Stomach (tissue), 9 donors: ENCODE data around the gene KCND2. TPM values are rescaled to one million over a fixed set of nuclear protein-coding genes. Genes with fewer than 3 reads are reported as not detected.
A peak's percentile ranks its signal among the peaks of the same experiment; 100 is the strongest.

Experiments used
- DNase-seq, 2 donors: peaks; one replicate each; pipeline versions ENCODE4 v3.0.0 to v3.0.0-alpha.2; 2013 to 2019
- H3K27ac ChIP-seq, 5 donors: fragments of 200-600 bp in 4 of 5; sonication (generic) in 4 of 5; one replicate each; pipeline ENCODE4 v1.5.1; 2013 to 2019; ENCODE audit warnings: mild to moderate bottlenecking in 1 of 5, moderate library complexity in 1 of 5
- H3K27me3 ChIP-seq, 3 donors: fragments of 200-600 bp; sonication (generic); one replicate each; pipeline ENCODE4 v1.5.1; 2017 to 2019; ENCODE audit warnings: mixed run types in 1 of 3
- H3K36me3 ChIP-seq, 4 donors: fragments of 200-600 bp; sonication (generic); 1 replicate in 3 of 4; 2 replicates in 1 of 4; pipeline ENCODE4 v1.5.1; 2016 to 2019
- H3K4me1 ChIP-seq, 4 donors: fragments of 200-600 bp; sonication (generic); one replicate each; pipeline ENCODE4 v1.5.1; 2016 to 2019
- H3K4me3 ChIP-seq, 4 donors: fragments of 200-600 bp; sonication (generic) in 3 of 4; one replicate each; pipeline ENCODE4 v1.5.1; 2016 to 2019; ENCODE audit warnings: mild to moderate bottlenecking in 1 of 4
- H3K9me3 ChIP-seq, 4 donors: fragments of 200-600 bp; sonication (generic); one replicate each; pipeline ENCODE4 v1.5.1; 2016 to 2019
- CTCF ChIP-seq, 7 experiments: fragments of 450-650 bp in 4 of 7; fragments of 200-600 bp in 3 of 7; sonication (generic) in 3 of 7; IDR thresholded peaks; one replicate each; pipeline ENCODE4 v1.5.1; 2016 to 2019; ENCODE audit warnings: antibody characterized with exemption in 7 of 7, control low read depth in 2 of 7, mild to moderate bottlenecking in 1 of 7
- EP300 ChIP-seq: sonication (generic); formaldehyde crosslinking; IDR thresholded peaks from one replicate; pipeline ENCODE4 v1.6.1; 2017; ENCODE audit warnings: antibody characterized with exemption
- POLR2A ChIP-seq, 4 donors: fragments of 450-650 bp; IDR thresholded peaks; one replicate each; pipeline ENCODE4 v1.6.1; 2016; ENCODE audit warnings: antibody characterized with exemption in 4 of 4, control low read depth in 2 of 4, mild to moderate bottlenecking in 1 of 4, moderate library complexity in 1 of 4
- POLR2AphosphoS5 ChIP-seq, 3 donors: sonication (generic); formaldehyde crosslinking; IDR thresholded peaks; one replicate each; pipeline ENCODE4 v1.6.1; 2016; ENCODE audit warnings: antibody characterized with exemption in 3 of 3
- WGBS, 5 donors: extraction: QIAGEN DNeasy Blood & Tissue Kit in 3 of 5; methylation state at CpG; one replicate each; pipeline versions ENCODE4 v1.1.5 to v1.1.7; 2013 to 2018; 5-methylcytosine and 5-hydroxymethylcytosine counted together
- intact Hi-C: fragments of 100-400 bp; cut with DNase I; formaldehyde crosslinking; loops from one replicate; pipeline ENCODE4 v1.15.1; 2023; ENCODE audit warnings: low total_unique reads
- polyA plus RNA-seq, 3 donors: library from polyadenylated mRNA; stranded (reverse); fragments of 200-250 nt; gene quantifications; one replicate each; pipeline ENCODE4 v1.2.3, GENCODE V29; 2013
- total RNA-seq, 5 donors: library from RNA; depleted of rRNA; stranded (reverse); fragments of >200 nt; gene quantifications; one replicate each; pipeline versions ENCODE4 v1.1.0 to v1.2.3, GENCODE V29; 2014 to 2016
- donor health status: healthy with polysubstance abuse.
- donor health status: Bipolar disorder and iron deficiency.
- donor health status: healthy.

KCND2 gene
- total and polyA plus RNA-seq, 8 donors = 0.06 to 1.3 (median 0.31) TPM; not detected in 5

GRCh38 chr7:120259386-120259785 is 13.6 kb upstream of the KCND2 start:
- H3K27ac ChIP-seq = no peak overlapping the region
- H3K4me3 ChIP-seq = no peak overlapping the region
- 69 to 83% (median 83%) methylated on average over 2 of the region's 2 CpGs for WGBS, 5 donors
- no peaks in the 10 kb centered on the region for H3K36me3 ChIP-seq
- intact Hi-C loops = no loop called here
- TF ChIP-seq CTCF (IDR thresholded peaks at IDR 0.05) (no peak), EP300 (no peak), POLR2AphosphoS5 (IDR thresholded peaks at IDR 0.05) (no peak), POLR2A (IDR thresholded peaks at IDR 0.05) (no peak)
- H3K9me3 ChIP-seq = peaks cover 0 to 18% (median 6%) of the 10 kb centered on the region in 4 donors
- no peaks in the 10 kb centered on the region for H3K4me1 ChIP-seq
- H3K27me3 ChIP-seq = no peaks in the 10 kb centered on the region
- DNase-seq = no peak

GRCh38 chr7:120260111-120260510 is 12.9 kb upstream of the KCND2 start:
- TF ChIP-seq EP300 = no peak
- no peak for TF ChIP-seq POLR2A (IDR thresholded peaks at IDR 0.05)
- no peak for TF ChIP-seq POLR2AphosphoS5 (IDR thresholded peaks at IDR 0.05)
- no peak for TF ChIP-seq CTCF (IDR thresholded peaks at IDR 0.05)
- 28 to 51% (median 45%) methylated on average over 1 of the region's 1 CpG for WGBS, 5 donors
- no peaks in the 10 kb centered on the region for H3K36me3 ChIP-seq
- peaks cover 0 to 18% (median 6%) of the 10 kb centered on the region in 4 donors for H3K9me3 ChIP-seq
- H3K27me3 ChIP-seq = no peaks in the 10 kb centered on the region
- DNase-seq = no peak
- intact Hi-C loops = no loop called here
- H3K4me1 ChIP-seq = no peaks in the 10 kb centered on the region
- H3K4me3 ChIP-seq = no peak overlapping the region
- H3K27ac ChIP-seq = no peak overlapping the region

- no peak overlapping the region for H3K27ac ChIP-seq
- peaks cover 4 to 18% (median 13%) of the 10 kb centered on the region in 4 donors for H3K4me1 ChIP-seq
- H3K9me3 ChIP-seq = no peaks in the 10 kb centered on the region
- intact Hi-C loops = no loop called here
- H3K27me3 ChIP-seq = peaks cover 0 to 39% (median 14%) of the 10 kb centered on the region in 3 donors
- 1 to 5% (median 2%) methylated on average over 17 of the region's 17 CpGs for WGBS, 5 donors
- H3K4me3 ChIP-seq = peak overlapping the region; percentile 37 to 58 (median 46)
- DNase-seq = peak in 1 of 2 donors; percentile 62
- TF ChIP-seq POLR2AphosphoS5 (IDR thresholded peaks at IDR 0.05) (no peak), POLR2A (IDR thresholded peaks at IDR 0.05) (no peak), EP300 (no peak), CTCF (IDR thresholded peaks at IDR 0.05) (peak in 5 of 7 experiments; percentile 9 to 48 (median 24))
- H3K36me3 ChIP-seq = no peaks in the 10 kb centered on the region
These were observed 714 bp upstream of the KCND2 start for GRCh38 chr7:120272261-120272660.

- peak in 1 of 2 donors; percentile 75 for DNase-seq
- intact Hi-C loops = no loop called here
- no peaks in the 10 kb centered on the region for H3K36me3 ChIP-seq
- peaks cover 4 to 18% (median 13%) of the 10 kb centered on the region in 4 donors for H3K4me1 ChIP-seq
- H3K27me3 ChIP-seq = peaks cover 0 to 39% (median 14%) of the 10 kb centered on the region in 3 donors
- WGBS, 5 donors = 0 to 6% (median 1%) methylated on average over 26 to 38 of the region's 38 CpGs
- H3K4me3 ChIP-seq = peak overlapping the region; percentile 37 to 58 (median 46)
- no peak for TF ChIP-seq POLR2A (IDR thresholded peaks at IDR 0.05)
- no peak for TF ChIP-seq EP300
- no peak for TF ChIP-seq POLR2AphosphoS5 (IDR thresholded peaks at IDR 0.05)
- no peak overlapping the region for H3K27ac ChIP-seq
- H3K9me3 ChIP-seq = no peaks in the 10 kb centered on the region
These were observed 551 bp downstream of the KCND2 start for GRCh38 chr7:120273476-120273975.

GRCh38 chr7:120274482-120274881 is 1.5 kb downstream of the KCND2 start:
- Histone ChIP-seq H3K9me3 (no peaks in the 10 kb centered on the region), H3K4me1 (peaks cover 4 to 18% (median 13%) of the 10 kb centered on the region in 4 donors), H3K36me3 (no peaks in the 10 kb centered on the region), H3K27me3 (peaks cover 0 to 36% (median 14%) of the 10 kb centered on the region in 3 donors), H3K4me3 (no peak overlapping the region), H3K27ac (no peak overlapping the region)
- 90 to 97% (median 93%) methylated on average over 16 of the region's 16 CpGs for WGBS, 5 donors
- intact Hi-C loops = no loop called here
- DNase-seq = no peak
- TF ChIP-seq CTCF (IDR thresholded peaks at IDR 0.05) = no peak
- no peak for TF ChIP-seq EP300
- no peak for TF ChIP-seq POLR2A (IDR thresholded peaks at IDR 0.05)
- TF ChIP-seq POLR2AphosphoS5 (IDR thresholded peaks at IDR 0.05) = no peak
